ENCODE data around the gene ZNF500.
"Not testable (repeated sequence)": the region's sequence is repeated elsewhere in the genome, so short reads cannot be mapped to it uniquely, and the experiment has no call there.

The ZNF500 gene

DNA sequence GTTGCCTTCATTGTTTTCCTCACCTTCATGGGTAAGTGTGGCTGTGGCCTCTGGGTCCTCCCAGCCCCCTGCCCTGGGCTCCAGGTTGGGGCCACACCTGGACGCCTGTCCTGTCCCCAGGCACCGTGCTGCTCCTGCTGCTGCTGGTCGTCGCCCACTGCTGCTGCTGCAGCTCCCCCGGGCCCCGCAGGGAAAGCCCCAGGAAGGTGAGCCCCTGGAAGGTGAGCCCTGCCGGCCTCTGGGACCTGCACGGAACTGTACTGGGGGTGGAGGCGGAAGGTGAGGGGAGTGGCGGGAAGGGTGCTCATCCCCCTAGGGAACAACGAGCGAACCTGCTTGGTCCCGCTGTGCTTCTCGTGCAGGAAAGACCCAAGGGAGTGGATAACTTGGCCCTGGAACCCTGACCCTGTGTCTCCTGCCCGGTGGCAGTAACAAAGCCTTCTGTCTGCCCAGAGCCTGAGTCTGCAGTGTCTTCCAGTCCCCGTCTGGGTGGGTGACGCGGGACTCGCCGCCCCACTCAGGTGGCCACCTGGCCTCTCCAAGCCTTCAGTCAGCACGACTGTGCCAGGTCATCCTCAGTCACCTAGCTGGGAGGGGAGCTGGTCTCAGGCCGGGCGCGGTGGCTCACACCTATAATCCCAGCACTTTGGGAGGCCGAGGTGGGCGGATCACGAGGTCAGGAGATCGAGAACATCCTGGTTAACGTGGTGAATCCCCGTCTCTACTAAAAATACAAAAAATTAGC, 29.0 kb upstream of the ZNF500 start:
- DNase-seq = no peak

DNA sequence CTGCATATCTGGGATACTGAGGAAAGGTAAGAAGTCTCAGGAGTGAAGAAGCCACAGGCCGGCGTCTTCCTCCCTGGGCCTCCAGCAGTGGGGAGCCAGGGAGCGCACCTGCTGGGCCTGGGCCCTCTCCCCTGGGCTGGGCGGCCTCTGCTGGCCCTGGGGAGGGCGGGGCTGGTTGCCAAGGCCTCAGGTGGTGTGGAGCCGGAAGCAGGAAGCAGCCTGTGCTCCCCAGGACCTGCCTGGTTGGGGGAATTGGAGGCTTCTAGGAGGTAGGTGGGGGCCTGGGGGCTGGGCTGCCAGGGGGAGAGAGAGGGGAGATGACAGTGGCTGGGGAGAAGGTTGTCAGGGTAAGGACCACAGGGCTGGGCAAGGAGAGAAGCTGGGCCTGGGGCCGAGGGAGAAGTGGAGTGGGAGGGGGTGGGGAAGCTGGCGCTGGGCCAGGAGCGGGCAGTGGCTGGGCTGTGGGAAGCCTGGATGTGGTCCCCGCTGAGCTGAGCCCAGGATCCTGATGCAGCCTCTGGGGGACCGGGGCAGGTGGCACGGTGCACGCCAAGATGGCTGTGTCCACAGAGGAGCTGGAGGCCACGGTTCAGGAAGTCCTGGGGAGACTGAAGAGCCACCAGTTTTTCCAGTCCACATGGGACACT, 28.3 kb upstream of the ZNF500 start, which contains the start of gene SMIM22:
Gene SMIM22 (plus strand): TSS at position 189 of the 647 bp plus-strand sequence. CDS start 366 bp downstream, at position 555.
- DNase-seq = no peak

DNA sequence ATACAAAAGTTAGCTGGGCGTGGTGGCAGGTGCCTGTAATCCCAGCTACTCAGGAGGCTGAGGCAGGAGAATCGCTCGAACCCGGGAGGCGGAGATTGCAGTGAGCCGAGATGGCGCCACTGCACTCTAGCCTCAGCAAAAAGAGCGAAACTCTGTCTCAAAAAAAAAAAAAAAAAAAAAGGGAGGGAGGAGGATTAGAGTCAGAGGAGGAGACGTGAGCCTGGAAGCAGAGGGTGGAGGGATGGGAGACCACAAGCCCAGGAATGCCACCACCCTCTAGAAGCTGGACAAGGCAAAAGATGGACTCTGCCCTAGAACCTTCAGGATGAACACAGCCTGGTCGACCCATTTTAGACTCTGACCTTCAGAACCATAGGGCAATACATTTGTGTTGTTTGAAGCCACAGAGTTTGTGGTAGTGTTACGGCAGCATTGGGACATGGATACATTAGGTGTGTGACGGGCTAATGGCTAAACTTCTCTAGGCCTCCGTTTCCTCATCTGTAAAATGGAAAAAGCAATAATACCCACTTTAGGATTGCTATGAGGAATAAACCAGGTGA, 26.1 kb upstream of the ZNF500 start:
- DNase-seq = no peak

GRCh38 chr16:4790871-4791270, 23.9 kb upstream of the ZNF500 start:
- no peak for DNase-seq

DNA sequence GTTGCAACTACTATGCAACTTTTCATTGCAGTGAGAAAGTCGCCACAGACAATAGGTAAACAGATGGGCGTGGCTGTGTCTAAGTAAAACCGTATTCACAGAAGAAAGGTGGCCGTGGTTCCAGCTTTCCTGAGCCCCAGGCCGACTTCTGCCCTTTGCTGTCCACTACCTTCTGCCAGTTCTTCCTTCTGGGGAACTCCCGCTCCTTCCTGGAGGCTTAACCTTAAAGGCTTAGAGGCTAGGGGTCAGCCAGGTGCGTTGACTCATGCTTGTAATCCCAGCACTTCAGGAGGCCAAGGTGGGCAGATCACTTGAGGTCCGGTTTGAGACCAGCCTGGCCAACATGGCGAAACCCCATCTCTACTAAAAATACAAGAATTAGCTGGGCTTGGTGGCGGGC, 23.3 kb upstream of the ZNF500 start:
- no peak for DNase-seq

GRCh38 chr16:4788910-4789309, 21.9 kb upstream of the ZNF500 start:
- DNase-seq = no peak

DNA sequence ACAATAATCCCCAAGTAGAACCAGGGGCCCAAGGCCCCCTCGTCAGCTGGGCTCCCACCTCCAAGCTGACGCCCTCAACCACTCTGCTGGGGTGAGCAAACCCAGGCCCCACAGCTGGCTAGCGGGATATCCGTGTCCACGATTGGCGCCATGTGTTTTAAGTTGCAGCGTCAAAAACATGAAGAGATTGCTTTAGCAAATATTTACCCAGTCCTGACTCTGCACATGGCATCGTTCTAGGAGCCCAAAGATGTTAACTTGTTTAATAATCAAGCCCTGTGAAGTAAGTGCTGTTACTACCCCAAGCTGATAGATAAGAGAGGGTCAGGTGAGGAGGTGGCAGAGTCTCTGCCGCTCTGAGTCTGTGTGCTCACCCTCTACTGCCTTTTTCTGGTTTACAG, 21.5 kb upstream of the ZNF500 start:
- no peak for DNase-seq

DNA sequence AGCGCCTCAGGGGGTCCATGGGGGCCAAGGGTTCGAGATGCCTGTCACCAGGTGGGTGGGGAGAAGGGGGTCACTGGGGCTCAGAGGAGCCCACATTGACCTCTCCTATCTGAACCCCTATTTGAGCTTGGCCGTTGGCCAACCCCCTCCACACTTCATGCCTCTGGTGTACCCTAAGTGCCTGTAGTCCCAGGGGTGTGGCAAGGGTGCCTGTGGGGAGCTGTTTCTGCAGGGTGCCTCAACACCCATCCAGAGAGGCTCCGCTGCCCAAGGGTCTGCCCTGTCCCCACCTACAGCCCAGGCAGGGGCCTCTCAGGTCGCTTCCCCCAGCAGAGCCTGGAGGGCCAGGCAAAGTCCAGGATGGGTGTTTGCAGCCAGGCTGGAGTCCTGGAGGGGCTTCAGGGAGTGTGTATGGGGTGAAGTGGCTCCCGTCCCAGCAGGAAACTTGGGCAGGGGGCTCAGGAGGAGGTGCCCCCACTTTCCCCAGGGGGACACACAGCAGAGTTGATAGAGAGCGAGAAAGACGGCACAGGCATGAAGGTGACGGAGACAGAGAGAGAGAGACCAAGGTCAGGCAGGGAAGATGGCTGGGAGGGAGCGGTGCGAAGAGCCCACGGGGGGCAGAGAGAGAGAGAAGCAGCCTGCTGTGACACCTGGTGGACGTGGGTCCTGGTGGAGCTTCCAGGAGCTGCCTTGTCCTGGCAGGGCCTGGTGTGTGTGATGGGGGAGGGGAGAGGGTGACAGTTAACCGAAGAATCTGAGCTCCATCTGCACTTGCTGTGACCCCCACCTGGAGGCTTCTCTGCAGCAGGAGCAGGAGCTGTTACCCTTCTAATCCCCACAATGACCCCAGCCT, 20.9 kb upstream of the ZNF500 start, which contains the start of gene SEPTIN12:
Gene SEPTIN12 (minus strand): TSS at position 719 of the 856 bp plus-strand sequence. CDS start 700 bp downstream, at position 19.
- DNase-seq = no peak

DNA sequence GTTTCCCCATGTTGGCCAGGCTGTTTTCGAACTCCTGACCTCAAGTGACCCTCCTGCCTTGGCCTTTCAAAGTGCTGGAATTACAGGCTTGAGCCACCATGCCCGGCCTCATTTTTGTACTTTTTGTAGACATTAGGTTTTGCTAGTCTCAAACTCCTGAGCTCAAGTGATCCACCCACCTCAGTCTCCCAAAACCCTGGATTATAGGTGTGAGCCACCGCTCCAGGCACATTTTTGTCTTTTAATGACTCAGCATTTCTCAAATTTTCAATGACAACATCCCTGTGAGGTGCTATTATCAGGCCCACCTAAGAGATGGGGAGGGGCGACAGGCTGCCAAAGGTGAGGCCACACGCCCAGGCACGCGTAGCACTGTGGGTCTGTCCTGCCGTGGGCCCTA, 20.1 kb upstream of the ZNF500 start:
- no peak for DNase-seq

DNA sequence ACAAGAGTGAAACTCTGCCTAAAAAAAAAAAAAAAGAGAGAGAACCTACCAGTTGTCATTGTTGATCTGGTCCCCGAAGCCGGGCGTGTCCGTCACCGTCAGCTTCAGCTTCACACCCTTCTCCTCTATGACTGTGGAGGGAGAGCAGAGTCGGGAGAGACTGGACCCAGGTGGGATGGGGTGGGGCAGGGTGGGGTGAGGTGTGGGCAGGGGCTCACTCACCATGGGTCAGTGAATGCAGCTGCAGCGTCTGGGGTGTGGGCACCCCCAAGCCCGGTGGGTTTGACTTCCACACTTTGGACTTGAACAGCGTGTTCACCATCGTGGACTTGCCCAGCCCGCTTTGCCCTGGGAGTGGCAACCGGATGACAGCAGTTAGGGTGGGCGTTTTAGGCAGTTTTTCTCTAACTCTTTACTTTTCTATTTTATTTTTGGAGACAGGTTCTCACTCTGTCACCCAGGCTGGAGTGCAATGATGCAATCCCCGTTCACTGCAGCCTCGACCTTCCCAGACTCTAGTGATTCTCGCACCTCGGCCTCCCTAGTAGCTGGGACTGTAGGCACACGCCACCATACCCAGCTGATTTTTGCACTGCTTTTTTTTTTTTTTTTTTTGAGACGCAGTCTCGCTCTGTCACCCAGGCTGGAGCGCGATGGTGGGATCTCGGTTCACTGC, 18.9 kb upstream of the ZNF500 start:
- DNase-seq = no peak

- not testable (repeated sequence) for DNase-seq
Measured at GRCh38 chr16:4784444-4784987, 17.6 kb upstream of the ZNF500 start.

DNA sequence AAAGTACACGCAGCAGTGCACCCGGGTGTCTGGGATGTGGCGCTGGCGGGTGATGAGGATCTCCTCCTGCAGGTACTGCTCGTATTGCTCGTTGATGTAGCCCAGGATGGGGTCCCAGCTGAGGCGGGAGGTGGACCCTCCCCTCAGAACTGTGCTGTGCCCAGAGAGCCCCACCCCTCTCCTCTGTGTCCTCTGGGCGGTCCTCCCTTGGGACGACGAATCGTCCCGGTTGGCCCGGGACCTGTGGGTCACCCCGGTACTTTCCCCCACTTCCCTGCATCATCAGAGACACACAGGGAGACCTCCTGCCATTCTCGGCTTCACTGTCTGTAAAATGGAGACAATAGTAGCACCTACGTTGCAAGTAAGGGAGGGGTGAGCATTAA, 17.0 kb upstream of the ZNF500 start:
- DNase-seq = no peak

GRCh38 chr16:4783251-4783950, 16.4 kb upstream of the ZNF500 start:
- no peak for DNase-seq

GRCh38 chr16:4780235-4780634, 13.3 kb upstream of the ZNF500 start:
- DNase-seq = no peak

GRCh38 chr16:4778050-4778392, 11.1 kb upstream of the ZNF500 start:
- DNase-seq = no peak

GRCh38 chr16:4777339-4778049, 10.5 kb upstream of the ZNF500 start:
- DNase-seq = no peak

- no peak for DNase-seq
Measured at GRCh38 chr16:4776141-4776705, 9.3 kb upstream of the ZNF500 start.

- no peak for DNase-seq
Measured at GRCh38 chr16:4775005-4775404, 8.0 kb upstream of the ZNF500 start.

DNA sequence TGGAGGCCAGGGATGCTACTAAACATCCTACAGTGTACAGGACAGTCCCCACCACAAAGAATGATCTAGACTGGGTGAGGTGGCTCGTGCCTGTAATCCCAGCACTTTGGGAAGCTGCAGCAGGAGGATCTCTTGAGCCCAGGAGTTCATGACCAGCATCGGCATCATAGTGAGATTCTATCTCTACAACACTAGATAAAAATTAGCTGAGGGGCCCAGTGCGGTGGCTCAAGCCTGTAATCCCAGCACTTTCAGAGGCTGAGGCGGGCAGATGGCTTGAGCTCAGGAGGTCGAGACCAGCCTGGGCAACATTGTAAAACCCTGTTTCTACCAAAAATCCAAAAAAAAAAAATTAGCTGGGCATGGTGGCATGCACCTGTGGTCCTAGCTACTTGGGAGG, 5.4 kb upstream of the ZNF500 start:
- no peak for DNase-seq

GRCh38 chr16:4771646-4772045, 4.7 kb upstream of the ZNF500 start:
- DNase-seq = no peak

- DNase-seq = no peak
Measured at GRCh38 chr16:4769306-4769638, 2.3 kb upstream of the ZNF500 start.
